ENCODE data around the gene OOEP.

OOEP gene

GRCh38 chr6:73395875-73396274 is 26.2 kb upstream of the OOEP start:
- TF ChIP-seq POLR2AphosphoS5 (IDR thresholded peaks at IDR 0.05; ENCODE audit: low read depth, low read length) (no peak), SIN3A (IDR thresholded peaks at IDR 0.05; ENCODE audit: borderline replicate concordance, insufficient read depth, low read length) (no peak), REST (IDR thresholded peaks at IDR 0.05; ENCODE audit: insufficient read depth in 1 of 2, low read depth in 2 of 2, low read length in 2 of 2) (no peak), TAF1 (IDR thresholded peaks at IDR 0.05; ENCODE audit: borderline replicate concordance, insufficient read depth, low read length) (no peak), FOXP2 (optimal IDR thresholded peaks at IDR 0.05; ENCODE audit: borderline replicate concordance, extremely low read depth, extremely low read length, insufficient read depth) (no peak)

GRCh38 chr6:73394577-73395354 is 25.1 kb upstream of the OOEP start, which contains the start of gene DDX43:
TSS of gene DDX43 (plus strand) at chr6:73394828. CDS start at chr6:73394906, 78 bp downstream.
- TF ChIP-seq FOXP2 (optimal IDR thresholded peaks at IDR 0.05; ENCODE audit: borderline replicate concordance, extremely low read depth, extremely low read length, insufficient read depth) (no peak), REST (IDR thresholded peaks at IDR 0.05; ENCODE audit: insufficient read depth in 1 of 2, low read depth in 2 of 2, low read length in 2 of 2) (no peak), POLR2AphosphoS5 (IDR thresholded peaks at IDR 0.05; ENCODE audit: low read depth, low read length) (no peak), SIN3A (IDR thresholded peaks at IDR 0.05; ENCODE audit: borderline replicate concordance, insufficient read depth, low read length) (no peak), TAF1 (IDR thresholded peaks at IDR 0.05; ENCODE audit: borderline replicate concordance, insufficient read depth, low read length) (no peak)

GRCh38 chr6:73393278-73393677 is 23.6 kb upstream of the OOEP start:
- TF ChIP-seq REST (IDR thresholded peaks at IDR 0.05; ENCODE audit: insufficient read depth in 1 of 2, low read depth in 2 of 2, low read length in 2 of 2) (no peak), TAF1 (IDR thresholded peaks at IDR 0.05; ENCODE audit: borderline replicate concordance, insufficient read depth, low read length) (no peak)

- TF ChIP-seq TAF1 (IDR thresholded peaks at IDR 0.05; ENCODE audit: borderline replicate concordance, insufficient read depth, low read length) (no peak), REST (IDR thresholded peaks at IDR 0.05; ENCODE audit: insufficient read depth in 1 of 2, low read depth in 2 of 2, low read length in 2 of 2) (no peak), FOXP2 (optimal IDR thresholded peaks at IDR 0.05; ENCODE audit: borderline replicate concordance, extremely low read depth, extremely low read length, insufficient read depth) (no peak), SIN3A (IDR thresholded peaks at IDR 0.05; ENCODE audit: borderline replicate concordance, insufficient read depth, low read length) (no peak), POLR2AphosphoS5 (IDR thresholded peaks at IDR 0.05; ENCODE audit: low read depth, low read length) (no peak)
Observed at GRCh38 chr6:73391675-73392074, 22.0 kb upstream of the OOEP start.

Measured in PFSK-1 (cell line).